Esophagus squamous epithelium (tissue), 5 donors: Measurements from ENCODE around the gene CERS1. TPM values are rescaled to one million over a fixed set of nuclear protein-coding genes. Genes with fewer than 3 reads are reported as not detected.

Source experiments
- DNase-seq: peaks from one replicate; lab custom pipeline; 2025; lab: John Stamatoyannopoulos, UW
- H3K27ac ChIP-seq, 4 donors: fragments of 200-600 bp; sonication (generic); one replicate each; pipeline ENCODE4 v1.5.1; 2016 to 2019; ENCODE audit warnings: mild to moderate bottlenecking in 1 of 4
- H3K27me3 ChIP-seq, 4 donors: fragments of 200-600 bp; sonication (generic); 1 replicate in 3 of 4; 2 replicates in 1 of 4; pipeline versions ENCODE4 v1.5.1 to v1.6.0; 2017 to 2021; ENCODE audit warnings: antibody characterized with exemption in 1 of 4
- H3K36me3 ChIP-seq, 3 donors: fragments of 200-600 bp; sonication (generic); one replicate each; pipeline ENCODE4 v1.5.1; 2016 to 2019
- H3K4me1 ChIP-seq, 3 donors: fragments of 200-600 bp; sonication (generic); one replicate each; pipeline ENCODE4 v1.5.1; 2017 to 2019
- H3K4me3 ChIP-seq, 4 donors: fragments of 200-600 bp; sonication (generic); 1 replicate in 3 of 4; 2 replicates in 1 of 4; pipeline ENCODE4 v1.5.1; 2016 to 2019; ENCODE audit warnings: mild to moderate bottlenecking in 2 of 4, moderate library complexity in 1 of 4
- H3K9me3 ChIP-seq, 3 donors: fragments of 200-600 bp; sonication (generic); one replicate each; pipeline ENCODE4 v1.5.1; 2016 to 2019
- CTCF ChIP-seq, 6 experiments: fragments of 450-650 bp in 4 of 6; fragments of 200-600 bp in 2 of 6; sonication (generic) in 2 of 6; IDR thresholded peaks; one replicate each; pipeline ENCODE4 v1.5.1; 2016 to 2019; ENCODE audit warnings: antibody characterized with exemption in 6 of 6, mild to moderate bottlenecking in 4 of 6, moderate library complexity in 4 of 6
- POLR2A ChIP-seq, 4 donors: fragments of 450-650 bp; IDR thresholded peaks; one replicate each; pipeline ENCODE4 v1.6.1; 2017; ENCODE audit warnings: antibody characterized with exemption in 4 of 4, mild to moderate bottlenecking in 4 of 4, moderate library complexity in 3 of 4
- WGBS, 2 donors: methylation state at CpG; one replicate each; pipeline ENCODE4 v1.1.5; 2018; 5-methylcytosine and 5-hydroxymethylcytosine counted together
- intact Hi-C: fragments of 100-400 bp; cut with DNase I; formaldehyde crosslinking; loops from one replicate; pipeline ENCODE4 v1.15.0; 2022
- total RNA-seq, 4 donors: library from RNA; depleted of rRNA; stranded (reverse); fragments of >200 nt; gene quantifications; one replicate each; pipeline ENCODE4 v1.1.0, GENCODE V29; 2016
- donor health status: DM: yes; HTN: yes; CAD: no.

CERS1 gene
- total RNA-seq, 4 donors from 2014 or later: 0.76 TPM; not detected in 3

DNA sequence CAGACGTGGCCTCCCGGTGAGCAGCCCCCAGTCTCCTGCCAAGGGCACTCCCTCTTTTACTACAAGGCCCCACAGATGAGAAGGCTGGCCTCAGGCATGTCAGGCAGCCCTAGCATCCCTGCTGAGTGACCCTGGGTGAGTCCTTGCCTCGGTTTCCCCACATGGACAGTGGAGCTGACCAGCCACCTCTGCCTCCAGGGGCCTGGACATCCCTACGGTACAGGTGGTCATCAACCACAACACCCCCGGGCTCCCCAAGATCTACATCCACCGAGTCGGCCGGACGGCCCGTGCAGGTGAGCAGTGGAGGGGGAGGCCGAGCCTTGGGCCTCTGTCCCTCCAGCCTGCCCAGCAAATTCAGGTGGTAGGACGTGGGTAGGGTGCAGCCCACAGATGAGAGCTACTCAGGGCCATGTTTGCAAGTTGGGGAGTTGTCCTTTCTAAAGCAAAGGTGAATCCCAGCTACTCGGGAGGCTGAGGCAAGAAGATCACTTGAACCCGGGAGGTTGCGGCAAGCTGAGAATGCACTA is 28.8 kb upstream of the CERS1 start:
- DNase-seq: no peak
- no peak for TF ChIP-seq CTCF (IDR thresholded peaks at IDR 0.05)
- no peak for TF ChIP-seq POLR2A (IDR thresholded peaks at IDR 0.05)
- 97% methylated on average over 4 to 6 of the region's 15 CpGs for WGBS, 2 donors
- H3K4me3 ChIP-seq: no peak overlapping the region
- H3K9me3 ChIP-seq: no peaks in the 10 kb centered on the region
- H3K27ac ChIP-seq: no peak overlapping the region
- intact Hi-C loops: no loop called here
- peaks cover 10 to 15% (median 11%) of the 10 kb centered on the region in 3 donors for H3K4me1 ChIP-seq
- H3K27me3 ChIP-seq: no peaks in the 10 kb centered on the region
- H3K36me3 ChIP-seq: peaks cover 46 to 91% (median 50%) of the 10 kb centered on the region in 3 donors

- Histone ChIP-seq H3K9me3 (no peaks in the 10 kb centered on the region), H3K4me3 (no peak overlapping the region), H3K27ac (no peak overlapping the region), H3K27me3 (no peaks in the 10 kb centered on the region), H3K4me1 (peaks cover 15 to 29% (median 22%) of the 10 kb centered on the region in 3 donors), H3K36me3 (peaks cover 35 to 67% (median 39%) of the 10 kb centered on the region in 3 donors)
- TF ChIP-seq POLR2A (IDR thresholded peaks at IDR 0.05): no peak
- no peak for TF ChIP-seq CTCF (IDR thresholded peaks at IDR 0.05)
- intact Hi-C loops: no loop called here
- 70 to 90% methylated on average over 2 to 6 of the region's 29 CpGs for WGBS, 2 donors
- DNase-seq: no peak
Observed at GRCh38 chr19:18922228-18922985, 26.4 kb upstream of the CERS1 start.

- Histone ChIP-seq H3K27ac (no peak overlapping the region), H3K9me3 (no peaks in the 10 kb centered on the region), H3K27me3 (no peaks in the 10 kb centered on the region), H3K36me3 (peaks cover 35 to 60% (median 37%) of the 10 kb centered on the region in 3 donors), H3K4me1 (peaks cover 15 to 37% (median 25%) of the 10 kb centered on the region in 3 donors), H3K4me3 (no peak overlapping the region)
- WGBS, 2 donors: 60 to 89% methylated on average over 1 to 6 of the region's 17 CpGs
- no peak for DNase-seq
- intact Hi-C loops: no loop called here
- TF ChIP-seq CTCF (IDR thresholded peaks at IDR 0.05) (no peak), POLR2A (IDR thresholded peaks at IDR 0.05) (no peak)
Observed at GRCh38 chr19:18921593-18921992, 25.6 kb upstream of the CERS1 start.

GRCh38 chr19:18920400-18920799 is 24.4 kb upstream of the CERS1 start:
- TF ChIP-seq CTCF (IDR thresholded peaks at IDR 0.05): no peak
- TF ChIP-seq POLR2A (IDR thresholded peaks at IDR 0.05): no peak
- peak overlapping the region; percentile 75 to 99 (median 88) for H3K4me3 ChIP-seq
- H3K9me3 ChIP-seq: no peaks in the 10 kb centered on the region
- H3K4me1 ChIP-seq: peaks cover 15 to 48% (median 25%) of the 10 kb centered on the region in 3 donors
- H3K27ac ChIP-seq: peak overlapping the region in 3 of 4 donors; percentile 88 to 96 (median 91)
- H3K27me3 ChIP-seq: no peaks in the 10 kb centered on the region
- DNase-seq: no peak
- intact Hi-C loops: no loop called here
- 50 to 57% methylated on average over 9 of the region's 9 CpGs for WGBS, 2 donors
- peaks cover 28 to 60% (median 30%) of the 10 kb centered on the region in 3 donors for H3K36me3 ChIP-seq

- no peaks in the 10 kb centered on the region for H3K9me3 ChIP-seq
- peaks cover 22 to 60% (median 30%) of the 10 kb centered on the region in 3 donors for H3K36me3 ChIP-seq
- peaks cover 15 to 54% (median 25%) of the 10 kb centered on the region in 3 donors for H3K4me1 ChIP-seq
- intact Hi-C loops: no loop called here
- H3K4me3 ChIP-seq: peak overlapping the region; percentile 75 to 99 (median 88)
- H3K27ac ChIP-seq: peak overlapping the region; percentile 83 to 96 (median 90)
- WGBS, 2 donors: 0 to 2% methylated on average over 8 to 9 of the region's 15 CpGs
- DNase-seq: no peak
- TF ChIP-seq POLR2A (IDR thresholded peaks at IDR 0.05): no peak
- TF ChIP-seq CTCF (IDR thresholded peaks at IDR 0.05): no peak
- H3K27me3 ChIP-seq: no peaks in the 10 kb centered on the region
Observed at GRCh38 chr19:18919900-18920214, 23.9 kb upstream of the CERS1 start.
